BJ (cell line): ENCODE data around the gene ZIC4. TPM values are rescaled to one million over a fixed set of nuclear protein-coding genes. Genes with fewer than 3 reads are reported as not detected.

Experiments used
- CTCF ChIA-PET: fragments of 350-600 bp; formaldehyde crosslinking; extraction: SDS; loops from one replicate; lab custom pipeline; 2021; ENCODE audit warnings: antibody characterized with exemption, inconsistent platforms; lab: Yijun Ruan, JAX
- POLR2A ChIA-PET: fragments of 300-600 bp; sonication (Branson Sonifier 250); formaldehyde crosslinking; extraction: SDS; loops from one replicate; lab custom pipeline; 2021; ENCODE audit warnings: antibody characterized with exemption; lab: Charles Lee
- DNase-seq: peaks from one replicate; pipeline ENCODE4 v3.0.0-alpha.2; 2011; ENCODE audit warnings: low read depth
- H3K27me3 ChIP-seq: 2 replicates; pipeline ENCODE4 v1.6.0; 2011; ENCODE audit warnings: low read length; ENCODE audit not compliant: control insufficient read depth, insufficient read depth
- H3K36me3 ChIP-seq: 2 replicates; pipeline ENCODE4 v1.5.1; 2011; ENCODE audit warnings: low read length; ENCODE audit not compliant: control insufficient read depth, insufficient read depth
- H3K4me3 ChIP-seq: 2 replicates; pipeline ENCODE4 v1.5.1; 2011; ENCODE audit warnings: low read depth, mild to moderate bottlenecking, control low read depth, low read length
- polyA plus RNA-seq: library from polyadenylated mRNA; depleted of rRNA; stranded (reverse); fragments of >200 nt; gene quantifications from 2 replicates; pipeline ENCODE4 v1.2.3, GENCODE V29; 2011
- TF ChIP-seq, protein P1 (sequence below): IDR thresholded peaks from 2 replicates; pipeline ENCODE4 v1.5.1; 2011; ENCODE audit warnings: low read depth, mild to moderate bottlenecking, control low read depth, inconsistent platforms, low read length, moderate library complexity; ENCODE audit not compliant: insufficient read depth

ZIC4 gene
- polyA plus RNA-seq, 1 experiment: 3.2 TPM

DNA sequence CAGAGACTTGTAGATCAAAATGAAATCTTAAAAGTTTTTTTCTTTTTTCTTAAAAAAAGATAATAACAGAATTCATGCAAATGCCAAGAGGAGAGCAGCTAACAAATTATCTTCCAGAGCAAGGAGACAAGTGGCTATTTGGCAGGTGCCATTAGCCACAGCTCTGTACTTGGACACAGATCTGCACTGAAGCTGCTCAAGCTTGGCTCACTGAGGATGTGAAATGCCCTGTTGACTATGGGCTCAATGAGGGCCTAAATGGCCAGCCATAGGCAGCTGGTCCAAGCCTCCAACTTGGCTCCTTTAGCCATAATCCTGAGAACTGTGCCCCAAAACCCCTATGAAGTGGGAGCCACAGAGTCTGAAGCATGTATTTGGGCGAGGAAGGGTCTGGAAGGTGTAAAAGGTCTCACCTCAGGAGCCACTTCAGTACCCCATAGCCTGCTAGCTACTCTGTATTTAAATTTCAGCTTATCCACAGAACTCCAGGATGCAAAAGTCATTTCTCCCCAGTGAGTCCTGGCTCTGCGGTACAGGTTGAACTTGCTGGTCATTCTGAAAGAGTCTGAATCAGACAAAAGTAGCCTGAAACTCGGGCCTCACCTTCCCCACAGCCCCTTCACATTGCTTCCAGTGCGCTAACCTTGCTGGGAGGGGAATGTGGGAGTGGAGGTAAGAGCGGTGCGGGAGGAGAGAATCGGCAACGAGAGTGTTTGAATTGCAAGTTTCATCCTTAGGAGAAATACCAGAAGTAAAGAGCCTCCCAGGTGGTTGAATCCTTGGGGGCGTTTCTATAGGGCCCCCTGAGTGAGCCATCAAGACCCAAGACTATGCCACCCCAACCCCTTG, 48.0 kb downstream of the ZIC4 start:
- CTCF ChIA-PET: interaction anchor here (3.7 kb wide), 1 partner anchor 11 kb away, joined by 10 read pairs; no protein-coding TSS in a partner anchor
- H3K27me3 ChIP-seq: peaks cover 45% of the 10 kb centered on the region
- no peak for DNase-seq
- POLR2A ChIA-PET: no interaction called here
- no peak overlapping the region for H3K4me3 ChIP-seq
- H3K36me3 ChIP-seq: no peaks in the 10 kb centered on the region
- TF ChIP-seq, protein P1, sequence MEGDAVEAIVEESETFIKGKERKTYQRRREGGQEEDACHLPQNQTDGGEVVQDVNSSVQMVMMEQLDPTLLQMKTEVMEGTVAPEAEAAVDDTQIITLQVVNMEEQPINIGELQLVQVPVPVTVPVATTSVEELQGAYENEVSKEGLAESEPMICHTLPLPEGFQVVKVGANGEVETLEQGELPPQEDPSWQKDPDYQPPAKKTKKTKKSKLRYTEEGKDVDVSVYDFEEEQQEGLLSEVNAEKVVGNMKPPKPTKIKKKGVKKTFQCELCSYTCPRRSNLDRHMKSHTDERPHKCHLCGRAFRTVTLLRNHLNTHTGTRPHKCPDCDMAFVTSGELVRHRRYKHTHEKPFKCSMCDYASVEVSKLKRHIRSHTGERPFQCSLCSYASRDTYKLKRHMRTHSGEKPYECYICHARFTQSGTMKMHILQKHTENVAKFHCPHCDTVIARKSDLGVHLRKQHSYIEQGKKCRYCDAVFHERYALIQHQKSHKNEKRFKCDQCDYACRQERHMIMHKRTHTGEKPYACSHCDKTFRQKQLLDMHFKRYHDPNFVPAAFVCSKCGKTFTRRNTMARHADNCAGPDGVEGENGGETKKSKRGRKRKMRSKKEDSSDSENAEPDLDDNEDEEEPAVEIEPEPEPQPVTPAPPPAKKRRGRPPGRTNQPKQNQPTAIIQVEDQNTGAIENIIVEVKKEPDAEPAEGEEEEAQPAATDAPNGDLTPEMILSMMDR: no peak

DNA sequence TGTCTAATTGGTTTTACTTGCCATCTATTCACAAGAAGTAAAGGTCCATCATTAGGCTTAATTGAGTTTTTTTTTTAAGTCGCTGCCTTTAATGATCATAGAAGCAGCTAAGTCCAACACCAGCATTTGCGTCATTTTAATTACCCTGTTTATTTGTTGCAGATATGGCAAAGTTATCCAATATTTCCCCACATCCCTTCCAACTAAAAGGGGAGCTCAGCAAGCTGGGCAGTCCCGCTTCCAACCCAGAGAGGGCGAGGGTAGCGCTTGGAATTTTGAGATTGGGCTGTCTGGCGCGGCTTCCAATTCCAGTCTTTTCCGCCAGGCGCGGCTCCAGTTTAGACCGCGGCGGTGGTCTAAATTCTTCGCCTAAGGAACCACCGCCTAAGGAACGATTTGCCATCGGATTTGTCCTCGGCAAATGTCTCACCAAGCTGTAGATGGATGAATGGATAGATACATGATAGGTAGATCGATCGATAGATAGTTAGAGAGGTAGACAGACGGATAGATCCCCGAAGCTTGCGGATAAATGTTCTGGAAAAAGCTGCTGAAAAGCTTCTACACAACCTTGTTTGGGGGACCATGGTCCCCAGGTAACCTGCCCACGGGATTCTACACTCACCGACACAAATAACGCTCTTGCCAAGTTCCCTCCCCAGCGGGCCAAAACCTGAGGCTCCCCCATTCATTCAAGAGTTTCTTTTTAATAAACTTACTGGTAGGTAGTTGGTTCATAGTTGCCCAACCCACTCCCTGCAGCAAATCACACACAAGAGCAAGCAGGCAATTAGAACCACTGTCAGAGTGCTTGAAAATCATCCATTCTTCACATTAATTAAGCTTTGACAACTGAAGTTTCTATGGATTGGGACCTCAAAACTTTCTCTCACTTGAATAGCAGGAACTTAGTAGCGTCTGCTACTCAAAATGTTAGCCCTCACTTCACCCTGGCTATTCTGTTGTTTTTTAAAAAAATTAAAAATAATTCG, 49.1 kb downstream of the ZIC4 start:
- CTCF ChIA-PET: interaction anchor here (0.5 to 3.7 kb wide), 3 partner anchors 12 to 482 kb away, joined by 3 to 10 read pairs (median 3); no protein-coding TSS in a partner anchor
- TF ChIP-seq, protein P1: peak; percentile 8; the same call in 1 of the 2 replicates
- Histone ChIP-seq H3K27me3 (peaks cover 45% of the 10 kb centered on the region), H3K4me3 (no peak overlapping the region), H3K36me3 (no peaks in the 10 kb centered on the region)
- DNase-seq: no peak
- POLR2A ChIA-PET: no interaction called here

GRCh38 chr3:147356145-147356908, 50.0 kb downstream of the ZIC4 start:
- Histone ChIP-seq H3K36me3 (no peaks in the 10 kb centered on the region), H3K4me3 (no peak overlapping the region), H3K27me3 (peaks cover 42% of the 10 kb centered on the region)
- TF ChIP-seq, protein P1: no peak
- CTCF ChIA-PET: interaction anchor here (0.7 to 3.7 kb wide), 2 partner anchors 13 to 483 kb away, joined by 3 to 10 read pairs; no protein-coding TSS in a partner anchor
- DNase-seq: no peak
- POLR2A ChIA-PET: no interaction called here

- ChIA-PET POLR2A (no interaction called here), CTCF (interaction anchor here (3.7 kb wide), 1 partner anchor 14 kb away, joined by 10 read pairs; no protein-coding TSS in a partner anchor)
Observed at GRCh38 chr3:147355753-147356090, 50.6 kb downstream of the ZIC4 start.

More at GRCh38 chr3:147355753-147356090, 50.6 kb downstream of the ZIC4 start:
- Histone ChIP-seq H3K4me3 (no peak overlapping the region), H3K36me3 (no peaks in the 10 kb centered on the region), H3K27me3 (peaks cover 41% of the 10 kb centered on the region)
- no peak for DNase-seq
- TF ChIP-seq, protein P1: no peak
